ENCODE results near the gene PANX2. TPM values are rescaled to one million over a fixed set of nuclear protein-coding genes. Genes with fewer than 3 reads are reported as not detected.

PANX2 gene
- total and polyA plus RNA-seq, 2 of the 13 experiments (the other 11 are each of a cell fraction or from before 2014, with no cell fraction given) = 0.15 to 1.1 TPM

- no peak for TF ChIP-seq FOXP4 (CRISPR knock-in tag; IDR thresholded peaks at IDR 0.05)
- TF ChIP-seq PHF20 (CRISPR knock-in tag; IDR thresholded peaks at IDR 0.05) = no peak
- TF ChIP-seq KIAA2018 (CRISPR knock-in tag; IDR thresholded peaks at IDR 0.05; ENCODE audit: borderline replicate concordance) = no peak
- no peak for TF ChIP-seq ZFP1 (CRISPR knock-in tag; IDR thresholded peaks at IDR 0.05)
- TF ChIP-seq TEAD2 (CRISPR knock-in tag; IDR thresholded peaks at IDR 0.05) = no peak
- no peak for TF ChIP-seq ZNF891 (CRISPR knock-in tag; IDR thresholded peaks at IDR 0.05)
- no peak for TF ChIP-seq ZNF556 (CRISPR knock-in tag; IDR thresholded peaks at IDR 0.05; ENCODE audit: borderline replicate concordance)
- TF ChIP-seq, protein P1, sequence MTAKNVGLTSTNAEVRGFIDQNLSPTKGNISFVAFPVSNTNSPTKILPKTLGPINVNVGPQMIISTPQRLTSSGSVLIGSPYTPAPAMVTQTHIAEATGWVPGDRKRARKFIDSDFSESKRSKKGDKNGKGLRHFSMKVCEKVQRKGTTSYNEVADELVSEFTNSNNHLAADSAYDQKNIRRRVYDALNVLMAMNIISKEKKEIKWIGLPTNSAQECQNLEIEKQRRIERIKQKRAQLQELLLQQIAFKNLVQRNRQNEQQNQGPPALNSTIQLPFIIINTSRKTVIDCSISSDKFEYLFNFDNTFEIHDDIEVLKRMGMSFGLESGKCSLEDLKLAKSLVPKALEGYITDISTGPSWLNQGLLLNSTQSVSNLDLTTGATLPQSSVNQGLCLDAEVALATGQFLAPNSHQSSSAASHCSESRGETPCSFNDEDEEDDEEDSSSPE (CRISPR knock-in tag; IDR thresholded peaks at IDR 0.05) = peak; percentile 45; the same call in 1 of the 2 replicates
- TF ChIP-seq ZNF7 (CRISPR knock-in tag; IDR thresholded peaks at IDR 0.05) = no peak
- TF ChIP-seq, protein P2, sequence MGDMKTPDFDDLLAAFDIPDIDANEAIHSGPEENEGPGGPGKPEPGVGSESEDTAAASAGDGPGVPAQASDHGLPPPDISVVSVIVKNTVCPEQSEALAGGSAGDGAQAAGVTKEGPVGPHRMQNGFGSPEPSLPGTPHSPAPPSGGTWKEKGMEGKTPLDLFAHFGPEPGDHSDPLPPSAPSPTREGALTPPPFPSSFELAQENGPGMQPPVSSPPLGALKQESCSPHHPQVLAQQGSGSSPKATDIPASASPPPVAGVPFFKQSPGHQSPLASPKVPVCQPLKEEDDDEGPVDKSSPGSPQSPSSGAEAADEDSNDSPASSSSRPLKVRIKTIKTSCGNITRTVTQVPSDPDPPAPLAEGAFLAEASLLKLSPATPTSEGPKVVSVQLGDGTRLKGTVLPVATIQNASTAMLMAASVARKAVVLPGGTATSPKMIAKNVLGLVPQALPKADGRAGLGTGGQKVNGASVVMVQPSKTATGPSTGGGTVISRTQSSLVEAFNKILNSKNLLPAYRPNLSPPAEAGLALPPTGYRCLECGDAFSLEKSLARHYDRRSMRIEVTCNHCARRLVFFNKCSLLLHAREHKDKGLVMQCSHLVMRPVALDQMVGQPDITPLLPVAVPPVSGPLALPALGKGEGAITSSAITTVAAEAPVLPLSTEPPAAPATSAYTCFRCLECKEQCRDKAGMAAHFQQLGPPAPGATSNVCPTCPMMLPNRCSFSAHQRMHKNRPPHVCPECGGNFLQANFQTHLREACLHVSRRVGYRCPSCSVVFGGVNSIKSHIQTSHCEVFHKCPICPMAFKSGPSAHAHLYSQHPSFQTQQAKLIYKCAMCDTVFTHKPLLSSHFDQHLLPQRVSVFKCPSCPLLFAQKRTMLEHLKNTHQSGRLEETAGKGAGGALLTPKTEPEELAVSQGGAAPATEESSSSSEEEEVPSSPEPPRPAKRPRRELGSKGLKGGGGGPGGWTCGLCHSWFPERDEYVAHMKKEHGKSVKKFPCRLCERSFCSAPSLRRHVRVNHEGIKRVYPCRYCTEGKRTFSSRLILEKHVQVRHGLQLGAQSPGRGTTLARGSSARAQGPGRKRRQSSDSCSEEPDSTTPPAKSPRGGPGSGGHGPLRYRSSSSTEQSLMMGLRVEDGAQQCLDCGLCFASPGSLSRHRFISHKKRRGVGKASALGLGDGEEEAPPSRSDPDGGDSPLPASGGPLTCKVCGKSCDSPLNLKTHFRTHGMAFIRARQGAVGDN (CRISPR knock-in tag; IDR thresholded peaks at IDR 0.05) = peak; percentile 80
- no peak; the same call in 1 of the 2 replicates for TF ChIP-seq JUND (CRISPR knock-in tag; IDR thresholded peaks at IDR 0.05)
- TF ChIP-seq, protein P3, sequence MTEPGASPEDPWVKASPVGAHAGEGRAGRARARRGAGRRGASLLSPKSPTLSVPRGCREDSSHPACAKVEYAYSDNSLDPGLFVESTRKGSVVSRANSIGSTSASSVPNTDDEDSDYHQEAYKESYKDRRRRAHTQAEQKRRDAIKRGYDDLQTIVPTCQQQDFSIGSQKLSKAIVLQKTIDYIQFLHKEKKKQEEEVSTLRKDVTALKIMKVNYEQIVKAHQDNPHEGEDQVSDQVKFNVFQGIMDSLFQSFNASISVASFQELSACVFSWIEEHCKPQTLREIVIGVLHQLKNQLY (CRISPR knock-in tag; IDR thresholded peaks at IDR 0.05) = no peak
- no peak for TF ChIP-seq ZBTB21 (CRISPR knock-in tag; IDR thresholded peaks at IDR 0.05)
- no peak for TF ChIP-seq ZNF230 (CRISPR knock-in tag; IDR thresholded peaks at IDR 0.05)
Measured at GRCh38 chr22:50144005-50144614, 26.4 kb upstream of the PANX2 start (continued).

All from HepG2 (cell line).